ENCODE measurements around the gene FANCM. TPM values are rescaled to one million over a fixed set of nuclear protein-coding genes. Genes with fewer than 3 reads are reported as not detected.
"Not testable (repeated sequence)": the region's sequence is repeated elsewhere in the genome, so short reads cannot be mapped to it uniquely, and the experiment has no call there.

FANCM gene
- total RNA-seq, 4 donors from 2014 or later = 3.8 to 9.1 (median 6.0) TPM

- 0% methylated on average over 44 to 53 of the region's 53 CpGs for WGBS, 2 donors
- DNase-seq (ENCODE audit: low spot score in 2 of 2) = peak; percentile 98
- intact Hi-C loops (cut with DNase I; ENCODE audit: low total_unique reads) = no loop called here
- no peak for TF ChIP-seq CTCF (IDR thresholded peaks at IDR 0.05)
- peak in 1 of 2 donors; percentile 69 for TF ChIP-seq POLR2A (IDR thresholded peaks at IDR 0.05)
- H3K4me3 ChIP-seq (ENCODE audit: low read depth, poor library complexity, severe bottlenecking) = peak within 1 kb of the TSS; percentile 74
Measured at GRCh38 chr14:45134051-45134958, 1.4 kb upstream of the FANCM start, which contains the start of gene FKBP3. FKBP3 (minus strand) TSS chr14:45134481; CDS start chr14:45134456, 25 bp downstream.

- DNase-seq (ENCODE audit: low spot score in 2 of 2) = no peak
- intact Hi-C loops (cut with DNase I; ENCODE audit: low total_unique reads) = no loop called here
- WGBS, 2 donors = 0 to 1% methylated on average over 7 of the region's 7 CpGs
- TF ChIP-seq CTCF (IDR thresholded peaks at IDR 0.05) = no peak
- no peak for TF ChIP-seq POLR2A (IDR thresholded peaks at IDR 0.05)
- H3K4me3 ChIP-seq (ENCODE audit: low read depth, poor library complexity, severe bottlenecking) = peak overlapping the region; percentile 29
Measured at GRCh38 chr14:45135156-45135555, 574 bp upstream of the FANCM start.

- WGBS, 2 donors = 0 to 3% methylated on average over 7 of the region's 7 CpGs
- TF ChIP-seq CTCF (IDR thresholded peaks at IDR 0.05) = no peak
- TF ChIP-seq POLR2A (IDR thresholded peaks at IDR 0.05) = no peak
- DNase-seq (ENCODE audit: low spot score in 2 of 2) = no peak
- peak overlapping the region; percentile 66 for H3K4me3 ChIP-seq (ENCODE audit: low read depth, poor library complexity, severe bottlenecking)
- intact Hi-C loops (cut with DNase I; ENCODE audit: low total_unique reads) = no loop called here
Measured at GRCh38 chr14:45136399-45136798, 669 bp downstream of the FANCM start.

GRCh38 chr14:45140661-45141187 lies 5.0 kb downstream of the FANCM start:
- DNase-seq (ENCODE audit: low spot score in 2 of 2) = no peak
- no peak for TF ChIP-seq CTCF (IDR thresholded peaks at IDR 0.05)
- no peak for TF ChIP-seq POLR2A (IDR thresholded peaks at IDR 0.05)
- 98% methylated on average over 6 of the region's 6 CpGs for WGBS, 2 donors
- H3K4me3 ChIP-seq (ENCODE audit: low read depth, poor library complexity, severe bottlenecking) = no peak overlapping the region
- intact Hi-C loops (cut with DNase I; ENCODE audit: low total_unique reads) = no loop called here

GRCh38 chr14:45142083-45142482 lies 6.4 kb downstream of the FANCM start:
- WGBS, 2 donors = 79 to 91% methylated on average over 8 of the region's 8 CpGs
- H3K4me3 ChIP-seq (ENCODE audit: low read depth, poor library complexity, severe bottlenecking) = not testable (repeated sequence)

GRCh38 chr14:45144658-45145057 lies 8.9 kb downstream of the FANCM start:
- H3K4me3 ChIP-seq (ENCODE audit: low read depth, poor library complexity, severe bottlenecking) = no peak overlapping the region
- intact Hi-C loops (cut with DNase I; ENCODE audit: low total_unique reads) = no loop called here
- TF ChIP-seq POLR2A (IDR thresholded peaks at IDR 0.05) = no peak
- no peak for TF ChIP-seq CTCF (IDR thresholded peaks at IDR 0.05)
- no peak for DNase-seq (ENCODE audit: low spot score in 2 of 2)

More at GRCh38 chr14:45142083-45142482, 6.4 kb downstream of the FANCM start:
- DNase-seq (ENCODE audit: low spot score in 2 of 2); intact Hi-C loops (cut with DNase I; ENCODE audit: low total_unique reads): not testable (repeated sequence)
